WI38 (cell line): ENCODE data around the gene MINK1.
A peak's percentile ranks its signal among the peaks of the same experiment; 100 is the strongest.

Experiments used
- H3K4me3 ChIP-seq: 2 replicates; pipeline ENCODE4 v1.5.1; 2011; ENCODE audit warnings: low read depth, mild to moderate bottlenecking, control low read depth, low read length
- CTCF ChIP-seq: IDR thresholded peaks from 2 replicates; pipeline ENCODE4 v1.5.1; 2012; ENCODE audit warnings: low read depth, mild to moderate bottlenecking, control low read depth, low read length

Gene MINK1

GRCh38 chr17:4806456-4806776, 26.7 kb upstream of the MINK1 start:
- peak overlapping the region; percentile 78 for H3K4me3 ChIP-seq
- no peak for TF ChIP-seq CTCF

- TF ChIP-seq CTCF: no peak
- H3K4me3 ChIP-seq: peak within 1 kb of the TSS; percentile 78
These were observed 26.1 kb upstream of the MINK1 start, which contains the start of gene PLD2 for GRCh38 chr17:4806777-4807604. PLD2 (plus strand) TSS chr17:4807152; CDS start chr17:4807773, 621 bp downstream.

- TF ChIP-seq CTCF: no peak
These were observed 25.3 kb upstream of the MINK1 start for GRCh38 chr17:4807605-4808377.

GRCh38 chr17:4808378-4808767, 24.8 kb upstream of the MINK1 start:
- H3K4me3 ChIP-seq: no peak overlapping the region

More at GRCh38 chr17:4807605-4808377, 25.3 kb upstream of the MINK1 start:
- peak overlapping the region; percentile 78 for H3K4me3 ChIP-seq

GRCh38 chr17:4810696-4811290, 22.3 kb upstream of the MINK1 start:
- no peak for TF ChIP-seq CTCF
- no peak overlapping the region for H3K4me3 ChIP-seq

More at GRCh38 chr17:4808378-4808767, 24.8 kb upstream of the MINK1 start:
- no peak for TF ChIP-seq CTCF

GRCh38 chr17:4811471-4811870, 21.7 kb upstream of the MINK1 start:
- TF ChIP-seq CTCF: no peak
- H3K4me3 ChIP-seq: no peak overlapping the region
